Activated T-cell treated with anti-CD3 and anti-CD28 coated beads, Interleukin-2, amount 50 U/mL, for 4 hours (primary cell): ENCODE measurements around the gene GRK3. TPM values are rescaled to one million over a fixed set of nuclear protein-coding genes. Genes with fewer than 3 reads are reported as not detected.

Experiments used
- ATAC-seq, 2 donors: fragments of 200-7000 bp; cut with Tn5 transposase; one replicate each; pipeline ENCODE4 v1.10.0; 2021
- DNase-seq: peaks from one replicate; pipeline ENCODE4 v3.0.0-alpha.2; 2020
- H3K27me3 Mint-ChIP-seq: one replicate; pipeline ENCODE4 v1.8.0; 2021; ENCODE audit warnings: low read depth, mixed read lengths
- H3K36me3 Mint-ChIP-seq: one replicate; pipeline ENCODE4 v1.8.0; 2022; ENCODE audit warnings: mixed read lengths; ENCODE audit not compliant: insufficient read depth
- H3K4me1 Mint-ChIP-seq: one replicate; pipeline ENCODE4 v1.8.0; 2021; ENCODE audit warnings: low read depth, mixed read lengths
- H3K4me3 Mint-ChIP-seq: one replicate; pipeline ENCODE4 v1.8.0; 2021; ENCODE audit warnings: mild to moderate bottlenecking, moderate library complexity, mixed read lengths
- H3K9me3 Mint-ChIP-seq: one replicate; pipeline ENCODE4 v1.8.0; 2021; ENCODE audit warnings: mixed read lengths
- total RNA-seq, 3 donors: library from RNA; stranded (reverse); gene quantifications; one replicate each; pipeline ENCODE4 v1.2.1, GENCODE V29; 2021

GRK3 gene
- total RNA-seq, 3 donors from 2014 or later, result 5.2 to 6.7 (median 5.3) TPM

DNA sequence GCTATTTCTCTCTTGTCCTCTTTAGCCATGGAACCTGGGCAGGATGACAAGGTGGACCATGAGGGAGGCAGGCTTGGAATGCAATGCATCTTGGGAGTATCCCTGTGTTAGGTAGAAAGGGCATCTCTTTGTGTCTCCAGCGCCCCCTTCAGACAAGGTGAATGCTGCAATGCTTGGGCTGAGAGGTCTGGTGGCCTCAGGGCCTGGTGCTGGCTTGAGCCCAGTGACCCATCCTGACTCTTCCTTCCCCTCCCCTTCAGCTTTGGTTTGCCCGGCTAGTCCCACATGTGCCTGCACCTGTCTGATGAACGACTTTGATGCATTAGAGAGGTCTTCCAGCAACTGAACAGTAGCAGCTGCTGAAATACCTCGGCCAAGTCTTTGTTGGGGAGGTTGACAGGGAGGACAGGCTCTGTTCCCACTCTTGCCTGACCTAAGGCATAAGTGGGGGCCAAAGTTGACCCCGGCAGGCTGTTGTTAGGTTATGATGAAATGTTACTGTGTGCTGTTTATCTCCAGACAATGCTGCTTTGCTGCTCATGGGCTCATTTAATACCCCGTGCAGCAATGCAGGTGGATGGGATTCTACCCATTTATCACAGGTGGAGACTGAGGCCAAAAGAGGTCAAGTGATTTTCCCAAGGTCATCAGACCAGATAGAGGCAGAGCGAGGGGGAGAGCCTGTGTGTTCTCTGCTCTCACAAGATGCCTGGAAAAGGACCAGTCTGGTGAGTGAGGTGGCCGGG, 200.0 kb downstream of the GRK3 start:
- DNase-seq (no peak), ATAC-seq (no peak)
- Mint-ChIP-seq H3K36me3 (peaks cover 3% of the 10 kb centered on the region), H3K4me1 (no peaks in the 10 kb centered on the region), H3K4me3 (no peak overlapping the region), H3K27me3 (no peaks in the 10 kb centered on the region), H3K9me3 (peaks cover 14% of the 10 kb centered on the region)

DNA sequence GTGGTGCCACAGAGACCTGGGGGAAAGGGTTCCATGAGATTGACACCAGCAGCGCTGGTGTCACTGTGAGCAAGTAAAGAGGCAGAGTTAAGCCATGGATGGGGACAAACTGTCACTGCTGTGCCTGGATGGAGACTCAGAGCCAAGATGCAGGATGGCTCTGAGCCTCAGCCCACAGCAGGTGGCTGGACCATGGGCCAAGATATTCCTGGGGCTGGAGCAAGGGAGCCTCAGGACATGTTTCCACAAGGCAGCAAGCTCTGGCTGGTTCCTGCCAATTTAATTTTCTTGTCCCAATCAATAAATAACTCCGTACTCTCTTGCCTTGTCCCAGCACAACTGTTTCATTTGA, 200.5 kb downstream of the GRK3 start:
- no peaks in the 10 kb centered on the region for H3K4me1 Mint-ChIP-seq
- no peaks in the 10 kb centered on the region for H3K27me3 Mint-ChIP-seq
- peaks cover 3% of the 10 kb centered on the region for H3K36me3 Mint-ChIP-seq
- DNase-seq (no peak), ATAC-seq (no peak)
- H3K9me3 Mint-ChIP-seq, result peaks cover 14% of the 10 kb centered on the region
- no peak overlapping the region for H3K4me3 Mint-ChIP-seq

DNA sequence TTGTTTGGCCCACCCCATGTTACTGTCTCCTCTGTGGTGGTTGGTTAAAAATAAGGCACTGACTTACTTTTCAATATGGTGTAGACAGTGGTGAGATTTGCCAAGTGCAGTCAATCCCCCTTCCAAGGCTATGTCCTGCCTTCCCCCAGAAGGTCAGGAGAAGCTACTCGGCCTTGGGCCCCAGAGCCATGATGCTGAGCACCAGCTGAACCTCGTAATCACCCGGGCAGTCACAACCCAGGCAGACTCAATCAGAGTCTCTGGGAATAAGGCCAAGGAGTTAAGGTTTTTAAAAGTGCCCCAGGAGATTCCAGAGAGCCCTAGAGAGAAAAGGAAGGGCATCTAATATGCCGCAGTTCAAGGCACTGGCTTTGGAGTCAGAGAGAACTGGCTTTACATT, 201.3 kb downstream of the GRK3 start:
- Mint-ChIP-seq H3K9me3 (peaks cover 14% of the 10 kb centered on the region), H3K27me3 (no peaks in the 10 kb centered on the region), H3K4me1 (no peaks in the 10 kb centered on the region), H3K36me3 (peaks cover 3% of the 10 kb centered on the region), H3K4me3 (no peak overlapping the region)
- ATAC-seq (no peak), DNase-seq (no peak)

DNA sequence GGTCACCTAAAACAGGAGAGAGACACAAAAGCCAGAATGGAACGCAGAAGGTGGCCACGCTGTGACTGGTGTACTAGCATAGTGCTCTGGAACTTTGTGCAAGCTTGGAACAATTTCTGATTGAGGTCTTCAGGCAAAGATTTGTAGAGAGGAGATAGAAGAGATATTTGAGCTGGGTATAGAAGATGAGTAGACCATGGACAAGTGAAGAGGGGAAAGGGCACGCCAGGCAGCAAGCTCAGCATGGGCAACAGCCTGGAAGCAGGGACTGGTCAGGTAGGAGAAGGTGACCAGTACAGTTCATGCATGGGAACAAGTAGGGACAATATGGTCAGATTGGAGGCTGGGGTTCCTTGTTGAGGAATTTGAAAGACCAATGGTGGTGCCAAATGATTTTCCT, 201.9 kb downstream of the GRK3 start:
- Mint-ChIP-seq H3K9me3 (peaks cover 14% of the 10 kb centered on the region), H3K27me3 (no peaks in the 10 kb centered on the region), H3K4me3 (no peak overlapping the region), H3K36me3 (peaks cover 3% of the 10 kb centered on the region), H3K4me1 (no peaks in the 10 kb centered on the region)
- DNase-seq (no peak), ATAC-seq (no peak)

DNA sequence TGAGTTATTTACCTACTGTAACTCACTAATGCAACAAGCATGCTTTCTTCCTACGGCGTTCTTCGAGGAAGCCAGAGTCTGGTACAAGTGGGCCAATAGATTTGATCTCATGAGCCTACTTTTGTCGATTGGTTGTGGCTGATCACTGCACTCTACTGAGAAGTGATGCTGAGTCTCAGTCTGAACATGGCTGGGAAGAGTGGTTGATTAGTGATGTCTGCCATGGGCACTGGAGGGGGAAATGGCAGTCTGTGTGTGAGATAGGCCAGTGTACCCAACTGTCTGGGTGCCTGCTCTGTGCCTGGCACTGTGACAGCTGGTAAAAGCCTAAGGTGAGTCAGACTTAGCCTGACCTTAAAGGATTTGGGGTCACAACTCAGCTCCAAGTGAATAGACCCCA, 205.9 kb downstream of the GRK3 start:
- ATAC-seq, result no peak
- Mint-ChIP-seq H3K36me3 (peaks cover 3% of the 10 kb centered on the region), H3K4me1 (peaks cover 4% of the 10 kb centered on the region), H3K4me3 (no peak overlapping the region), H3K27me3 (peaks cover 3% of the 10 kb centered on the region), H3K9me3 (peaks cover 14% of the 10 kb centered on the region)
- DNase-seq, result no peak

DNA sequence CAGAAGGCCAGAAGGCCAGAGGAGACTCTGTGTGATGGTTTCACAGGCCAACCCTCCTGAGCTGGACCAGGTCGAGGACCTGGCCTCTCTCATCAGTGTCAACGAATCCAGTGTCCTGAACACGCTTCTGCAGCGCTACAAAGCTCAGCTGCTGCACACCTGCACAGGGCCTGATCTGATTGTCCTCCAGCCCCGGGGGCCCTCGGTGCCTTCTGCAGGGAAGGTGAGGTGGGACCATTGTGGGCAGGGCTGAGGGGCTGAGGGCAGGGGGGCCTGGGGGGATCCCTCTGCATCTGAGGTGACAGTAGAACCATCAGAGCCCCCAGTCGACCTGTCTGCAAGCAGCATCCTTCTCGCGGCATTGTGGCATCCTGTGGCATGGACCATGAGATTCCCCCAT, 207.8 kb downstream of the GRK3 start:
- Mint-ChIP-seq H3K4me3 (no peak overlapping the region), H3K27me3 (peaks cover 3% of the 10 kb centered on the region), H3K4me1 (peaks cover 4% of the 10 kb centered on the region), H3K36me3 (no peaks in the 10 kb centered on the region), H3K9me3 (no peaks in the 10 kb centered on the region)
- ATAC-seq, result no peak
- no peak for DNase-seq

DNA sequence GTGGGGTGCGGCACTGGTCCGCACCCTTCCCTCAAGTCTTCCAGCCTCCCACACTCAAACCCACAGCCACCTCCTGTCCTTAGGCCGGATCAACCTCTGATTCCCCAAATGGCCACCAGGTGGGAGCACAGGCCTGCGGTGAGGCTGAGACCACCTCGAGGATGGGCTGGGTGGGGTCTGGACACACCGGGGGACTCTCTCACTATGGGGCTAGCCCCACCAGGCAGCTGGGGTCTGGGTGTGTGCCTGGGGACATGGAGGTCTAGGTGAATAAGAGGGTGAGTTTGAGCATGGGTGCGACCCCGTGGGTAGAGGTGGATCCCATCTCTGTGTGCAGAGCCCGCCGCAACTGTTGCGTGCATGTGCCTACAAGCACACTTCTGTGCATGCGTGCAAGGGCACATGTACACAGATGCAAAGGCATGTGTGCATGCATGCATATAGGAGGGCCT, 210.1 kb downstream of the GRK3 start:
- peaks cover 3% of the 10 kb centered on the region for H3K27me3 Mint-ChIP-seq
- no peaks in the 10 kb centered on the region for H3K36me3 Mint-ChIP-seq
- ATAC-seq (no peak), DNase-seq (no peak)
- H3K9me3 Mint-ChIP-seq, result no peaks in the 10 kb centered on the region
- H3K4me1 Mint-ChIP-seq, result peaks cover 4% of the 10 kb centered on the region
- H3K4me3 Mint-ChIP-seq, result no peak overlapping the region

DNA sequence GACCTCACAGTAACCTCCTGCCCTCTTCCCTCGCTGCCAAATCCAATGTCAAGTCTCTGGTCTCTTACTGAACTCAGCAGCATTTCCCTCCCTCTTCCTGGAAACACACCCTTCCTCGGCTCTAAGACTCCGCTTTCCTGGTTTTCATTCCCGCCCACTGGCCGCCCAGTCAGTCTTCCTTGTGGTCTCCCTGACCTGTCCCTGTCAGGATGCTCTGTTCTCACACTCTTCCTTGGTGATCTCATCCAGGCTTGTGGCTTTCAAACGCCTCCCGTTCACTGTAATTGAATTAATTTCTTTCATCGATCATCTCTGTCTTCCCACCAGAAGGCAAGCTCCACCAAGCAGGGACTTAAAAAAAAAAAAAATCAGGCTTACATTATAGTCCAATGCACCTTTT, 211.1 kb downstream of the GRK3 start:
- Mint-ChIP-seq H3K27me3 (peaks cover 3% of the 10 kb centered on the region), H3K4me3 (no peak overlapping the region), H3K36me3 (no peaks in the 10 kb centered on the region), H3K9me3 (no peaks in the 10 kb centered on the region), H3K4me1 (peaks cover 4% of the 10 kb centered on the region)
- ATAC-seq (no peak), DNase-seq (no peak)

DNA sequence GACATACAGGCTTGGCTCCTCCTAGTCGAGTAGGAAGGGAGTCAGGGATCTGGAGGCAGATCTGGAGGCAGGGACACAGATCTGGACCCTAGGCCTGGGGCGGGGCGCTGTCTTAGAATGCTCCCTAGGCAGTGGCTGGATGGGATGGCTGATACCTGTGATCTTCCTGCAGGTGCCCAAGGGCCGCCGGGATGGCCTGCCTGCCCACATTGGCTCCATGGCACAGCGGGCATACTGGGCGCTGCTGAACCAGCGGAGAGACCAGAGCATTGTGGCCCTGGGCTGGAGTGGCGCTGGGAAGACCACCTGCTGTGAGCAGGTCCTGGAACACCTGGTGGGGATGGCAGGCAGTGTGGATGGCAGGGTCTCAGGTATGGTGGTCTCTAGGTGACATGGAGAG, 212.9 kb downstream of the GRK3 start:
- Mint-ChIP-seq H3K36me3 (no peaks in the 10 kb centered on the region), H3K9me3 (no peaks in the 10 kb centered on the region), H3K4me1 (peaks cover 4% of the 10 kb centered on the region), H3K4me3 (no peak overlapping the region), H3K27me3 (peaks cover 3% of the 10 kb centered on the region)
- DNase-seq (no peak), ATAC-seq (no peak)

DNA sequence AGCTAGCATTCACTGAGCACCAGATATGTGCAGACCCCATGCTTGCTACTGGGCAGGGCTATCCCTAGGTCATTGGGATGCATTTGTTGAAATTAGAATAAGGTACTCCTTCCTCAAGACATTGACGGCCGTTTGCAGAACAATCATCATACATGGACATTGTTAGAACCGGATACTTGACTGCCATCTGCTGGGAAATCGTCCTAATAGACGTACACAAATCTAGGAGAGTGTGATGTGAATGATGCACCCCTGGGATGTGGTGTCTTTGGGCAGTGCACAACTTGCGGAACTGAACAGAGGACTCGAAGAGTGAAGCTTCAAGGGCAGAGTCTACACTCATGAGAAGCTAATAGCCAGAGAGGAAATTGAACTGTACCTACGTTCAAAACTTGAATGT, 213.4 kb downstream of the GRK3 start:
- no peaks in the 10 kb centered on the region for H3K9me3 Mint-ChIP-seq
- peaks cover 3% of the 10 kb centered on the region for H3K27me3 Mint-ChIP-seq
- ATAC-seq, result no peak
- no peak overlapping the region for H3K4me3 Mint-ChIP-seq
- peaks cover under 1% of the 10 kb centered on the region for H3K4me1 Mint-ChIP-seq
- H3K36me3 Mint-ChIP-seq, result no peaks in the 10 kb centered on the region
- DNase-seq, result no peak

Other genes starting within 250 kb of the GRK3 start
- gene MYO18B, start 177.5 kb downstream of the GRK3 start, total RNA-seq, result under 1 TPM in 1 of 3 donors, not detected in 2; 0.03 TPM